Panc1 (cell line): Measurements from ENCODE around the gene MFSD6. TPM values are rescaled to one million over a fixed set of nuclear protein-coding genes. Genes with fewer than 3 reads are reported as not detected.

Experiments
- ATAC-seq: fragments of 200-7000 bp; cut with Tn5 transposase; 2 replicates; pipeline ENCODE4 v1.9.1; 2020; ENCODE audit warnings: mild to moderate bottlenecking, moderate library complexity
- BruUV-seq: library from RNA; stranded (reverse); fragments of 400-500 nt; replicated peaks from 2 replicates; lab custom pipeline; 2021; lab: Mats Ljungman, UMichigan
- CTCF ChIA-PET: fragments of 300-600 bp; sonication (Branson Sonifier 250); formaldehyde crosslinking; loops from one replicate; lab custom pipeline; 2022; ENCODE audit warnings: antibody characterized with exemption; lab: Charles Lee
- POLR2A ChIA-PET: fragments of 300-600 bp; sonication (Branson Sonifier 250); formaldehyde crosslinking; loops from one replicate; lab custom pipeline; 2022; ENCODE audit warnings: antibody characterized with exemption; lab: Charles Lee
- DNase-seq: peaks from one replicate; pipeline ENCODE4 v3.0.0-alpha.2; 2010; ENCODE audit warnings: low read depth, low spot score
- H3K27ac ChIP-seq: 2 replicates; pipeline ENCODE4 v1.5.1; 2011; ENCODE audit warnings: mild to moderate bottlenecking, low read length, inconsistent platforms
- H3K27me3 ChIP-seq: fragments of 200-500 bp; sonication (Bioruptor generic); 2 replicates; pipeline ENCODE4 v1.6.0; 2014; ENCODE audit warnings: low read length, inconsistent platforms; ENCODE audit not compliant: control insufficient read depth, insufficient read depth
- H3K36me3 ChIP-seq: fragments of 200-500 bp; sonication (Bioruptor generic); 2 replicates; pipeline ENCODE4 v1.5.1; 2014; ENCODE audit warnings: inconsistent platforms, mild to moderate bottlenecking, low read length, moderate library complexity; ENCODE audit not compliant: control insufficient read depth, insufficient read depth
- H3K4me1 ChIP-seq: 2 replicates; pipeline ENCODE4 v1.5.1; 2011; ENCODE audit warnings: inconsistent platforms, mild to moderate bottlenecking, low read length, moderate library complexity; ENCODE audit not compliant: control insufficient read depth, insufficient read depth
- H3K4me3 ChIP-seq, 2 experiments: 2 replicates each; pipeline ENCODE4 v1.5.1; 2011 to 2012; ENCODE audit warnings: low read depth in 2 of 2, low read length in 2 of 2, mild to moderate bottlenecking in 2 of 2, inconsistent platforms in 1 of 2, moderate library complexity in 1 of 2
- H3K9me3 ChIP-seq: fragments of 200-500 bp; sonication (Bioruptor generic); 2 replicates; pipeline ENCODE4 v1.5.1; 2014; ENCODE audit warnings: low read depth, mild to moderate bottlenecking, inconsistent platforms, low read length, moderate library complexity; ENCODE audit not compliant: control insufficient read depth, insufficient read depth
- POLR2AphosphoS5 ChIP-seq: IDR thresholded peaks from 2 replicates; pipeline ENCODE4 v1.6.1; 2012; ENCODE audit warnings: mild to moderate bottlenecking, low read depth, low read length, moderate library complexity
- SIN3A ChIP-seq: IDR thresholded peaks from 2 replicates; pipeline ENCODE4 v1.6.1; 2012; ENCODE audit warnings: low read depth, mild to moderate bottlenecking, low read length, moderate library complexity, borderline replicate concordance; ENCODE audit not compliant: insufficient read depth
- TCF7L2 ChIP-seq: IDR thresholded peaks from 2 replicates; pipeline ENCODE4 v1.6.1; 2011; ENCODE audit warnings: mild to moderate bottlenecking, low read depth, low read length, inconsistent platforms
- in situ Hi-C: cut with HindIII; loops from 2 replicates; pipeline ENCODE4 v1.10.0; 2016; ENCODE audit warnings: low sequenced_read_pairs, low pct_unique_long_range_greater_than_20kb
- intact Hi-C: fragments of 100-400 bp; cut with micrococcal nuclease; formaldehyde crosslinking; loops from one replicate; pipeline ENCODE4 v1.10.0; 2022; ENCODE audit not compliant: unreplicated experiment
- total RNA-seq: library from RNA; stranded (reverse); gene quantifications from one replicate; pipeline ENCODE4 v1.2.1, GENCODE V29; 2021; ENCODE audit not compliant: unreplicated experiment
- TF ChIP-seq, protein P1 (sequence below), 2 experiments: IDR thresholded peaks; 2 replicates each; pipeline ENCODE4 v1.6.1; 2011 to 2012; ENCODE audit warnings: low read depth in 2 of 2, control low read depth in 1 of 2, low read length in 1 of 2, mild to moderate bottlenecking in 1 of 2, moderate library complexity in 1 of 2; ENCODE audit not compliant: insufficient read depth in 1 of 2
- TF ChIP-seq, protein P2 (sequence below): fragments of 450-650 bp; IDR thresholded peaks from 2 replicates; pipeline ENCODE4 v1.5.1; 2017; ENCODE audit warnings: mild to moderate bottlenecking

The MFSD6 gene
- total RNA-seq, 1 experiment from 2014 or later, result 10.4 TPM

GRCh38 chr2:190517468-190517867, 109.3 kb downstream of the MFSD6 start:
- Histone ChIP-seq H3K4me3 (no peak overlapping the region), H3K9me3 (no peaks in the 10 kb centered on the region), H3K4me1 (no peaks in the 10 kb centered on the region), H3K27ac (no peak overlapping the region), H3K27me3 (no peaks in the 10 kb centered on the region), H3K36me3 (peaks cover 2% of the 10 kb centered on the region; the same call in 1 of the 2 replicates)
- CTCF ChIA-PET, result no interaction called here
- ATAC-seq, result no peak
- intact Hi-C loops, result no loop called here
- in situ Hi-C loops, result no loop called here
- TF ChIP-seq, protein P1, sequence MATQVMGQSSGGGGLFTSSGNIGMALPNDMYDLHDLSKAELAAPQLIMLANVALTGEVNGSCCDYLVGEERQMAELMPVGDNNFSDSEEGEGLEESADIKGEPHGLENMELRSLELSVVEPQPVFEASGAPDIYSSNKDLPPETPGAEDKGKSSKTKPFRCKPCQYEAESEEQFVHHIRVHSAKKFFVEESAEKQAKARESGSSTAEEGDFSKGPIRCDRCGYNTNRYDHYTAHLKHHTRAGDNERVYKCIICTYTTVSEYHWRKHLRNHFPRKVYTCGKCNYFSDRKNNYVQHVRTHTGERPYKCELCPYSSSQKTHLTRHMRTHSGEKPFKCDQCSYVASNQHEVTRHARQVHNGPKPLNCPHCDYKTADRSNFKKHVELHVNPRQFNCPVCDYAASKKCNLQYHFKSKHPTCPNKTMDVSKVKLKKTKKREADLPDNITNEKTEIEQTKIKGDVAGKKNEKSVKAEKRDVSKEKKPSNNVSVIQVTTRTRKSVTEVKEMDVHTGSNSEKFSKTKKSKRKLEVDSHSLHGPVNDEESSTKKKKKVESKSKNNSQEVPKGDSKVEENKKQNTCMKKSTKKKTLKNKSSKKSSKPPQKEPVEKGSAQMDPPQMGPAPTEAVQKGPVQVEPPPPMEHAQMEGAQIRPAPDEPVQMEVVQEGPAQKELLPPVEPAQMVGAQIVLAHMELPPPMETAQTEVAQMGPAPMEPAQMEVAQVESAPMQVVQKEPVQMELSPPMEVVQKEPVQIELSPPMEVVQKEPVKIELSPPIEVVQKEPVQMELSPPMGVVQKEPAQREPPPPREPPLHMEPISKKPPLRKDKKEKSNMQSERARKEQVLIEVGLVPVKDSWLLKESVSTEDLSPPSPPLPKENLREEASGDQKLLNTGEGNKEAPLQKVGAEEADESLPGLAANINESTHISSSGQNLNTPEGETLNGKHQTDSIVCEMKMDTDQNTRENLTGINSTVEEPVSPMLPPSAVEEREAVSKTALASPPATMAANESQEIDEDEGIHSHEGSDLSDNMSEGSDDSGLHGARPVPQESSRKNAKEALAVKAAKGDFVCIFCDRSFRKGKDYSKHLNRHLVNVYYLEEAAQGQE (IDR thresholded peaks at IDR 0.05; ENCODE audit: insufficient read depth in 1 of 2, low read depth in 2 of 2, low read length in 1 of 2), result no peak
- TF ChIP-seq, protein P2, sequence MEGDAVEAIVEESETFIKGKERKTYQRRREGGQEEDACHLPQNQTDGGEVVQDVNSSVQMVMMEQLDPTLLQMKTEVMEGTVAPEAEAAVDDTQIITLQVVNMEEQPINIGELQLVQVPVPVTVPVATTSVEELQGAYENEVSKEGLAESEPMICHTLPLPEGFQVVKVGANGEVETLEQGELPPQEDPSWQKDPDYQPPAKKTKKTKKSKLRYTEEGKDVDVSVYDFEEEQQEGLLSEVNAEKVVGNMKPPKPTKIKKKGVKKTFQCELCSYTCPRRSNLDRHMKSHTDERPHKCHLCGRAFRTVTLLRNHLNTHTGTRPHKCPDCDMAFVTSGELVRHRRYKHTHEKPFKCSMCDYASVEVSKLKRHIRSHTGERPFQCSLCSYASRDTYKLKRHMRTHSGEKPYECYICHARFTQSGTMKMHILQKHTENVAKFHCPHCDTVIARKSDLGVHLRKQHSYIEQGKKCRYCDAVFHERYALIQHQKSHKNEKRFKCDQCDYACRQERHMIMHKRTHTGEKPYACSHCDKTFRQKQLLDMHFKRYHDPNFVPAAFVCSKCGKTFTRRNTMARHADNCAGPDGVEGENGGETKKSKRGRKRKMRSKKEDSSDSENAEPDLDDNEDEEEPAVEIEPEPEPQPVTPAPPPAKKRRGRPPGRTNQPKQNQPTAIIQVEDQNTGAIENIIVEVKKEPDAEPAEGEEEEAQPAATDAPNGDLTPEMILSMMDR, result no peak
- no peak for TF ChIP-seq TCF7L2
- TF ChIP-seq SIN3A, result no peak
- no peak for TF ChIP-seq POLR2AphosphoS5
- POLR2A ChIA-PET, result no interaction called here
- DNase-seq, result no peak
- no TSS peak for BruUV-seq

DNA sequence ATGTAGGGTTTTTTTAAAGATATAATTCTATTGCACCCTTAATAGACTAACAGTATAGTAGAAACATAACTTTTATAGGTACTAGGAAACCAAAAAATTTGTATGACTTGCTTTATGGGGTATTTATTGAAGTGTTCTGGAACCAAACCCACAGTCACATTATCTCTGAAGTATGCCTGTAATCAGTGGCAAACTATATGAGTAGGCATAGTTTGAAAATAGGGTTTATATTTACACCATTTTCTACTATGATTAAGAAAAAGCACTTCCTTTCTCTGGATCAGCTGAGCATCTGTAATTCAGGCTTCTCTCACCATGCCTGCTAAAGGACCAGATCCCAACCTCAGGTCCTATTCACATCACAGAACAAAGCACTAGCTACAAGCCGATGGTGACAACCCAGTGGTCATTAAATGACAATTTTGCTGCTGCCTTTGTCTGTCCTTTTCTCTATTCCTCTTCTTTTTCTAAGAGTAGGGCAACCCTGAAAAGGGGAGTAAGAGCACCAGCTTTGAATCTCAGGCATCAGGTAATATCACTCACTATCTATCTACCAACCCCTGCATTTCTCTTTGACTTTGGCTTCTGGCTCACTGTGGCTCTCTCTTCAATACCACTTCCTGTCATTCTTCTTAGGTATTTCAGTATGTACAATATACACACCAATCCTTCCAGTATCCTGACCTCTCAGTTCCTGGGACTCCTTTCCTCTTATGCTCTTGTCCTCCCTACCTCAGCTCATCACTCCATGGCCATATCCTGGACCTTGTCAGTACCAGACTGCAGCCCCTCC, 112.0 kb downstream of the MFSD6 start:
- intact Hi-C loops, result no loop called here
- ATAC-seq, result no peak
- in situ Hi-C loops, result no loop called here
- no peaks in the 10 kb centered on the region for H3K27me3 ChIP-seq
- BruUV-seq, result no TSS peak
- no peaks in the 10 kb centered on the region for H3K9me3 ChIP-seq
- CTCF ChIA-PET, result no interaction called here
- peaks cover 2% of the 10 kb centered on the region; the same call in 1 of the 2 replicates for H3K36me3 ChIP-seq
- no peaks in the 10 kb centered on the region for H3K4me1 ChIP-seq
- H3K4me3 ChIP-seq, result no peak overlapping the region
- H3K27ac ChIP-seq, result no peak overlapping the region
- POLR2A ChIA-PET, result no interaction called here
- no peak for DNase-seq
- TF ChIP-seq, protein P1 (IDR thresholded peaks at IDR 0.05; ENCODE audit: insufficient read depth in 1 of 2, low read depth in 2 of 2, low read length in 1 of 2), result no peak
- TF ChIP-seq, protein P2, result no peak
- TF ChIP-seq POLR2AphosphoS5 (no peak), TCF7L2 (no peak), SIN3A (no peak)
